GM18517 (cell line): ENCODE data around the gene CD79B.
"Not testable (repeated sequence)": the region's sequence is repeated elsewhere in the genome, so short reads cannot be mapped to it uniquely, and the experiment has no call there.

Experiments used
- ATAC-seq: cut with Tn5 transposase; IDR thresholded peaks from one replicate; pipeline ENCODE4 v1.9.1; 2021; ENCODE audit warnings: mild to moderate bottlenecking, moderate library complexity; ENCODE audit not compliant: unreplicated experiment

Gene CD79B

GRCh38 chr17:63915753-63916152 is 16.4 kb downstream of the CD79B start:
- ATAC-seq = not testable (repeated sequence)

GRCh38 chr17:63914471-63914870 is 17.7 kb downstream of the CD79B start:
- no peak for ATAC-seq

DNA sequence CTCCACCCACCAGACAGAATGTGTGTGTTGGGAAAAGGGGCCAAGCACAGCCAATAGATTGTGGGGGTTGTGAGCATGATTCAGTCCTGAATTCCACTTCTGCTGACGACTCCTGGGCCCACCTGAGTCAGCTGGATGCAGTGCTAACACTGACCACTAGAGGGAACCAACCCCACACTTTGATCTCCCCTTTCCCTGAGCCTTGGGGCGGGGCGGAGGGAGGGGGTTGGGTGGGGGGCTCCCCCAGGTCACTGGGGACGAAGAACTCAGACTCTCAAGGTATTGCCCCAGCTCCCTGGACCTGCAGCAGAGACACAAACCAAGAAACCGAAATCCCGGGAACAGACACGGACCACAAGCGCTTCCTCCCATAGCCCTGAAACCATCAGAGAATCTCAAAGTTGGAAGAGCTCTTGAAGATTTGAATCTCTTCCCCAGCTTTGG is 20.5 kb downstream of the CD79B start:
- no peak for ATAC-seq

DNA sequence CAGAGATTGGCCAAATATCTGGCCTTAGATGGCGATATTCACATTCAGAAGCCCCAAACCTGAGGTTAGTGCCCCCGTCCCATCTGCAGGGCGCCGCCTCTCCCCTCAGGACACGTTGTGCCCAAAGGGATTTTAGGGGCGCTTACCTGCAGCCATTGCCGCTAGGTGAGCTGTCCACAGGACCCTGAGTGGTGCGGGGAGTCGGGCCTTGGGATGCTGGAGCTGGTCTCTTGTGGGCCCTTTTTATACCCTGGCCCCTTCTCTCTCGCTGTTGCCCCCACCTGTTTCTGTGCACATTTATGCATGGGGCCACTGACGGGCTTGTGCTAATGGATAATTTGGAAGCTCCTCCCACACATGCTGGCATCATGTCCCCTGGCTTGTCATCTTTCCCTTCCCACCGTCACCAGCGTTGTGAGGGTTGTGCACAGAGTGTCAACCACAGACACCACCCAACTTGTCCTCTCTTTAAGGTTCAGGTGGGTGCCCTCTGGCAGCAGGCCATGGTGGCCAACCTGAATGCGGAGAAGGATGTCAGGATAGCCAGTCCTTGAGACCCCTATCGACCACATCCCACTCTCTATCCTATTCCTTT is 21.0 kb downstream of the CD79B start, which contains the start of gene CSHL1:
Gene CSHL1, minus strand, starts transcription at position 218 of the 595 bp plus-strand sequence. Its CDS starts 62 bp downstream, at position 156.
- ATAC-seq = no peak

GRCh38 chr17:63910096-63910495 is 22.0 kb downstream of the CD79B start:
- no peak for ATAC-seq

GRCh38 chr17:63909586-63909985 is 22.5 kb downstream of the CD79B start:
- ATAC-seq = not testable (repeated sequence)

- ATAC-seq = not testable (repeated sequence)
Observed at GRCh38 chr17:63907161-63907778, 24.9 kb downstream of the CD79B start.

DNA sequence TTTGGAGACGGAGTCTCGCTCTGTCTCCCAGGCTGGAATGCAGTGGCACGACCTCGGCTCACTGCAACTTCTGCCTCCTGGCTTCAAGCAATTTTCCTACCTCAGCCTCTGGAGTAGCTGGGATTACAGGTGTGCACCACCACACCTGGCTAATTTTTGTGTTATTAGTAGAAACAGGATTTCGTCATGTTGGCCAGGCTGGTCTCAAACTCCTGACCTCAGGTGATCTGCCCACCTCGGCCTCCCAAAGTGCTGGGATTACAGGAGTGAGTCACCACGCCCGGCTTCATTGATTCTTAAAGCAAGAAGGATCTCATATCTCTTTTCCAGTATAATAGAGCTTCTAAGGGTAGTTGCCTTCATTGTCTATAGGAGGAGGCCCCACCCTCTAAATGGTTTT is 27.3 kb downstream of the CD79B start:
- not testable (repeated sequence) for ATAC-seq

GRCh38 chr17:63903787-63904201 is 28.3 kb downstream of the CD79B start:
- ATAC-seq = not testable (repeated sequence)

- not testable (repeated sequence) for ATAC-seq
Observed at GRCh38 chr17:63901971-63902370, 30.2 kb downstream of the CD79B start.

DNA sequence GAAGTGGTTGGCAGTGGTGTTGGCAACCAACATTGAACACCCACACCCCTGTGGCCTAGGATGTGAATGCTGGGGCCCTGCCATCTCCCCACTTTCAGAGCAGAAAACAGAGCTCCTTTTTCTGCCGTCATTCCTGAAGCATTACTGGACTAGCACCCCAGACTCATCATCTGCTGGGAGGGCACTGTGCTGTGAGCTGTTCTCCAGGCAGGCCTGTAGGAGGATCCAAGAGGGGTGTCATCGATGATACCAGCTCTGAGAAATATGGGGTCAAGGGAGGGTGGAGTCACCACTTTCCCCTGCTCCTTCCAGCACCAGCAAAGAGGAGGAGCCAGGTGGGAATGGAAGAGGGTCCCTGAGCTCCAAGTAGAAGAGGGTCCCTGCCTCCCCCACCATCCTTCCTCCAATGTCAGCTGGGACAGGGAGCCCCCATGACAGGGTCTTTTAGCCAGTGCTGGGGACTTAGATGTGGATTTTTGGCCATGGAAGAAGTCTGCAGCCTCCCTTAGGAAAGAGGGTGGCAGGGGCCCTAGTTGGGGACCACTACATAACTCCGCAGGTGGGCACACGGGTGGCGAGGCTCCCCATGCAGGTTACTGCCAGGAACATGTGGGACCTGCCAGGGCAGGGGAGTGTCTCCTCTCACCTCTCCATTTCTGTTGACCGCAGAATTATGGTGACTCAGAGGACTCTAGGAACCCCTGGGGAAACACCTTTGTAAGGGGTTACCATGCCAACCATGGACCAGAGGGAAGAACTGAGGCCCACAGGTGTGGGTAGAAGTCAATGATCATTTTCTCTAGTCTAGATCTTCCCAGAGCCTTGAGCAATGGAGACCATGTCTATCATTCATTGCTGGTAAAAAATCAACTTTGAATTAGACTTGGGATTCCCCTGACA is 33.0 kb downstream of the CD79B start:
- not testable (repeated sequence) for ATAC-seq

- ATAC-seq = not testable (repeated sequence)
Observed at GRCh38 chr17:63896524-63897354, 35.4 kb downstream of the CD79B start, which contains the start of gene CSH1. Gene CSH1 (minus strand): TSS chr17:63896574. CDS start chr17:63896511, 63 bp downstream.

DNA sequence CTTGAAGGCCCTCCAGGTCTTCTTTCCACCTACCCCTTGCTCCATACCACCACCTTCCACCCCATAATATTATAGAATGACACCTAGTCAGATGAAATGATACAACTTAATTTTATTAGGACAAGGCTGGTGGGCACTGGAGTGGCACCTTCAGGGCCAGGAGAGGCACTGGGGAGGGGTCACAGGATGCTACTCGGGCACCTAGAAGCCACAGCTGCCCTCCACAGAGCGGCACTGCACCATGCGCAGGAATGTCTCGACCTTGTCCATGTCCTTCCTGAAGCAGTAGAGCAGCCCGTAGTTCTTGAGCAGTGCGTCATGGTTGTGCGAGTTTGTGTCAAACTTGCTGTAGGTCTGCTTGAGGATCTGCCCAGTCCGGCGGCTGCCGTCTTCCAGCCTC is 37.3 kb downstream of the CD79B start:
- not testable (repeated sequence) for ATAC-seq

GRCh38 chr17:63894021-63894420 is 38.1 kb downstream of the CD79B start:
- not testable (repeated sequence) for ATAC-seq

DNA sequence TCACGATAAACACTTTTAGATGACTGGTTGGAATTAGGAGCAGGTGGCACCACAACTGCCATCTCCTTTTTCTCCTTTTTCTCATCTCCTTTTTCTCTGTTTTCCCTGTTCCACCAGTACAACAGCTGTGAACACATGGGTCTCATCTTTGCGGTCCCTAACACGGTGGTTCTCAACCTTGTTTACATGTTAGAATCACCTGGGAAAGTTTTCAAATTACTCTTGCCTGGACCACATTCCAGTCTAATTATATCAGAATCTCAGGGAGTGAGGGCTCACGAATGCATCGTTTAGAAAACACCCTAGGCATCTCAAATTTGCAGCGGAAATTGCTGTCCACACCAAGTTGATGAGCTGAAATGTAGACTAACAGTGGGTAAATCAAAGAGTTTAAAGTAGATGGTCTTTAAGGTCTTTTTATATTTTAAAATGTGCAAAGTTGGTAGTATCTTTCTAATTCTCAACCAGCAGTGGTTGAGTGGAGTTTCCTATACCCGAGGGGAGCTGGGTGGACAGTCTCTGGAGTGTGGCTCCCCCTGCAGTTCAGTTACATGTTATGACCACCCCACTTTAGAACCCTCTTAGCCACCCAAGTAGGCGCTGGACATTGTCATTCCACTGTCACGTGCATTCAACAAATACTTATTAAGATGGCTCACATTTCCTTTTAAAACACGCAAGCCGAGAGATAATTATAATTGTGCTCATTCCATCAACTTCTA is 39.7 kb downstream of the CD79B start:
- not testable (repeated sequence) for ATAC-seq

DNA sequence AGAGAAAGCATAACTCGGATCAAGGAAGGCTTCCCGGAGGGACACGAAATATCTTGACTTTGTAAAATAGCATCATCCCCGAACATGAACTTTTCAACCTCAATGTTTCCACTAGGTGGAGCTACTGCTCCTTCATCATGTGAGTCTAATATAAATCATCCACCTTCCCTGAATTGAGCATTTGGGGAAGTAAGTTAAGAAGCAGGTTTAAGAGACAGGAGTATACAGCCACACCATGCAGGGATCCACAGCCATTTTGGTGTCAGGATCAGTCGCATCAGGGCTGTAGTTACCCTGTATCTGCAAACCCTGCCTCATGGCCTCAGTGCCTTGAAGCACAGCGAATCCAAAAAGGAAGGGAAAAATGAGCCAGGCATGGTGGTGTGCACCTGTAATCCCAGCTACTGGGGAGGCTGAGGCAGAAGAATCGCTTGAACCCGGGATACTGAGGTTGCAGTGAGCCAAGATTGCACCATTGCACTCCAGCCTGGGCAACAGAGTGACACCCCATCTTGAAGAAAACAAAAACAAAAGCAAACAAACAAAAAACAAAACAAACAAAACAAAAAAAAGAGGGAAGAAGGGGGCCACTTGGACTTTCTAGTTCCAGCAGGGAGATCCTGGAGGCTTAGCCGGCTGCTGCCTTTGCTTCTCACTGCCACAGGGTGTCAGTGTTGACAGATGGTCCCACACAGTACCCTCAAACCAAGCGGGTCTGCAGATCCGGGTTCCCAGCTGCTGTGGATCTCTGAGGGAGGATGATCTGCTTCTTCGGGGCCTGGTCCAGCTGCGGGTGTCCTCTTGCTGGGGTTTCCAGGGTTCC is 42.9 kb downstream of the CD79B start:
- not testable (repeated sequence) for ATAC-seq

DNA sequence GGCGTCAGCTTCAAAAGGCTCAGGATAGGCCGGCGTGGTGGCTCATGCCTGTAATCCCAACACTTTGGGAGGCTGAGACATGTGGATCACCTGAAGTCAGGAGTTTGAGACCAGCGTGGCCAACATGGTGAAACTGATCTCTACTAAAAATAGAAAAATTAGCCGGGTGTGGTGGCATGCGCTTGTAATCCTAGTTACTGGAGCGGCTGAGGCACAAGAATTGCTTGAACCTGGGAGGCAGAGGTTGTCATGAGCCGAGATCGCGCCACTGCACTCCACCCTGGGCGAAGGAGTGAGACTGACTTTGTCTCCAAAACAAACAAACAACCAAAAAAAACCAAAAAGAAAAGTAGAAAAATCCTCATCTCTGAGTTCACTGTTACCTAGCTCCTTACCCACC is 47.0 kb downstream of the CD79B start:
- not testable (repeated sequence) for ATAC-seq

- not testable (repeated sequence) for ATAC-seq
Observed at GRCh38 chr17:63882626-63883126, 49.5 kb downstream of the CD79B start.
